GM13976 (cell line): ENCODE results near the gene CRYGB.
A peak's percentile ranks its signal among the peaks of the same experiment; 100 is the strongest.

Source experiments
- DNase-seq: peaks from one replicate; pipeline ENCODE4 v3.0.0; 2012; ENCODE audit warnings: low spot score
- CTCF ChIP-seq: IDR thresholded peaks from 2 replicates; pipeline ENCODE4 v1.5.1; 2012; ENCODE audit warnings: borderline replicate concordance, mild to moderate bottlenecking; ENCODE audit not compliant: insufficient read depth; ENCODE audit errors: extremely low read depth, missing control alignments, control extremely low read depth
- in situ Hi-C: fragments of 300-500 bp; cut with MboI; formaldehyde crosslinking; loops from one replicate; pipeline ENCODE4 v1.12.0; 2022; ENCODE audit warnings: low sequenced_read_pairs, mixed read lengths, inconsistent platforms; ENCODE audit not compliant: unreplicated experiment

Gene CRYGB

GRCh38 chr2:208175069-208175839, 29.3 kb upstream of the CRYGB start:
- in situ Hi-C loops, result no loop called here
- TF ChIP-seq CTCF, result peak; percentile 82
- peak; percentile 79 for DNase-seq

GRCh38 chr2:208174144-208174543, 28.2 kb upstream of the CRYGB start:
- no peak for DNase-seq
- no peak for TF ChIP-seq CTCF
- in situ Hi-C loops, result no loop called here

- no peak for TF ChIP-seq CTCF
- no peak for DNase-seq
- in situ Hi-C loops, result no loop called here
These were observed 26.2 kb upstream of the CRYGB start for GRCh38 chr2:208172125-208172524.

- in situ Hi-C loops, result no loop called here
- DNase-seq, result no peak
- no peak for TF ChIP-seq CTCF
These were observed 19.2 kb upstream of the CRYGB start for GRCh38 chr2:208164951-208165755.

- no peak for TF ChIP-seq CTCF
- in situ Hi-C loops, result no loop called here
- DNase-seq, result no peak
These were observed 17.5 kb upstream of the CRYGB start, which contains the start of gene CRYGA for GRCh38 chr2:208163489-208163888. CRYGA (minus strand) TSS chr2:208163589; CDS start chr2:208163556, 33 bp downstream.

GRCh38 chr2:208156439-208156838, 10.5 kb upstream of the CRYGB start:
- in situ Hi-C loops, result no loop called here
- TF ChIP-seq CTCF, result no peak
- no peak for DNase-seq
